DND-41 (cell line): ENCODE data around the gene PLD5.

Experiments used
- CTCF ChIP-seq: IDR thresholded peaks from 2 replicates; pipeline ENCODE4 v1.5.1; 2012; ENCODE audit warnings: borderline replicate concordance, low read length, moderate library complexity, mild to moderate bottlenecking; ENCODE audit not compliant: poor library complexity, severe bottlenecking; ENCODE audit errors: extremely low read depth
- EZH2 ChIP-seq: IDR thresholded peaks from 3 replicates; pipeline ENCODE4 v1.6.1; 2012; ENCODE audit warnings: borderline replicate concordance, low read depth, mild to moderate bottlenecking, moderate library complexity, low read length, inconsistent platforms; ENCODE audit not compliant: severe bottlenecking

- TF ChIP-seq CTCF (no peak), EZH2 (no peak)
Measured at GRCh38 chr1:242468784-242469183, 55.7 kb downstream of the PLD5 start.
